ENCODE results near the gene PDE1A. TPM values are rescaled to one million over a fixed set of nuclear protein-coding genes. Genes with fewer than 3 reads are reported as not detected.

Gene PDE1A
- total and polyA plus RNA-seq, 2 experiments from 2014 or later, result 1.0 to 4.7 TPM

GRCh38 chr2:182247831-182248230 lies 179.0 kb downstream of the PDE1A start:
- no peak for DNase-seq (ENCODE audit: low spot score)
- H4K20me1 ChIP-seq (ENCODE audit: insufficient read depth, poor library complexity, severe bottlenecking), result no peaks in the 10 kb centered on the region
- H2AFZ ChIP-seq, result no peak overlapping the region
- no peaks in the 10 kb centered on the region for H3K27me3 ChIP-seq
- TF ChIP-seq EZH2 (IDR thresholded peaks at IDR 0.05; ENCODE audit: borderline replicate concordance), result no peak
- TF ChIP-seq CTCF (IDR thresholded peaks at IDR 0.05; ENCODE audit: poor library complexity), result no peak
- no peak for TF ChIP-seq EZH2phosphoT487 (IDR thresholded peaks at IDR 0.05; ENCODE audit: low read depth, severe bottlenecking, unreplicated experiment)
- no peak overlapping the region for H3K4me2 ChIP-seq
- H3K36me3 ChIP-seq (replicated peaks; ENCODE audit: insufficient read depth, low read depth), result no peaks in the 10 kb centered on the region
- H3K4me1 ChIP-seq (ENCODE audit: insufficient read depth), result no peaks in the 10 kb centered on the region
- no peak overlapping the region for H3K27ac ChIP-seq
- no peaks in the 10 kb centered on the region for H3K9me3 ChIP-seq (ENCODE audit: low read depth)
- H3K4me3 ChIP-seq, result no peak overlapping the region
- 83% methylated on average over 1 of the region's 1 CpG for WGBS (ENCODE audit: low lambda C conversion rate, missing lambda C conversion rate)
- no peaks in the 10 kb centered on the region for H3K9me2 ChIP-seq (replicated peaks; ENCODE audit: insufficient read depth)
- no peaks in the 10 kb centered on the region for H3K79me2 ChIP-seq

GRCh38 chr2:182245963-182246362 lies 180.9 kb downstream of the PDE1A start:
- Histone ChIP-seq H3K27ac (no peak overlapping the region), H3K4me1 (ENCODE audit: insufficient read depth) (no peaks in the 10 kb centered on the region), H4K20me1 (ENCODE audit: insufficient read depth, poor library complexity, severe bottlenecking) (no peaks in the 10 kb centered on the region), H2AFZ (no peak overlapping the region), H3K36me3 (replicated peaks; ENCODE audit: insufficient read depth, low read depth) (no peaks in the 10 kb centered on the region), H3K9me2 (replicated peaks; ENCODE audit: insufficient read depth) (no peaks in the 10 kb centered on the region), H3K4me2 (no peak overlapping the region), H3K4me3 (no peak overlapping the region), H3K27me3 (no peaks in the 10 kb centered on the region), H3K9me3 (ENCODE audit: low read depth) (no peaks in the 10 kb centered on the region), H3K79me2 (no peaks in the 10 kb centered on the region)
- no peak for DNase-seq (ENCODE audit: low spot score)
- TF ChIP-seq CTCF (IDR thresholded peaks at IDR 0.05; ENCODE audit: poor library complexity) (no peak), EZH2 (IDR thresholded peaks at IDR 0.05; ENCODE audit: borderline replicate concordance) (no peak), EZH2phosphoT487 (IDR thresholded peaks at IDR 0.05; ENCODE audit: low read depth, severe bottlenecking, unreplicated experiment) (no peak)

- Histone ChIP-seq H3K27ac (no peak overlapping the region), H3K4me1 (ENCODE audit: insufficient read depth) (no peaks in the 10 kb centered on the region), H3K9me2 (replicated peaks; ENCODE audit: insufficient read depth) (no peaks in the 10 kb centered on the region), H3K4me2 (no peak overlapping the region), H3K36me3 (replicated peaks; ENCODE audit: insufficient read depth, low read depth) (no peaks in the 10 kb centered on the region), H2AFZ (no peak overlapping the region), H3K27me3 (no peaks in the 10 kb centered on the region), H3K4me3 (no peak overlapping the region), H3K79me2 (no peaks in the 10 kb centered on the region), H3K9me3 (ENCODE audit: low read depth) (no peaks in the 10 kb centered on the region), H4K20me1 (ENCODE audit: insufficient read depth, poor library complexity, severe bottlenecking) (no peaks in the 10 kb centered on the region)
- DNase-seq (ENCODE audit: low spot score), result no peak
- no peak for TF ChIP-seq EZH2phosphoT487 (IDR thresholded peaks at IDR 0.05; ENCODE audit: low read depth, severe bottlenecking, unreplicated experiment)
- no peak for TF ChIP-seq CTCF (IDR thresholded peaks at IDR 0.05; ENCODE audit: poor library complexity)
- no peak for TF ChIP-seq EZH2 (IDR thresholded peaks at IDR 0.05; ENCODE audit: borderline replicate concordance)
- 70% methylated on average over 4 of the region's 5 CpGs for WGBS (ENCODE audit: low lambda C conversion rate, missing lambda C conversion rate)
Observed at GRCh38 chr2:182242609-182243008, 184.2 kb downstream of the PDE1A start.

- Histone ChIP-seq H3K4me3 (no peak overlapping the region), H3K27ac (no peak overlapping the region), H3K79me2 (no peaks in the 10 kb centered on the region), H3K9me2 (replicated peaks; ENCODE audit: insufficient read depth) (no peaks in the 10 kb centered on the region), H3K4me1 (ENCODE audit: insufficient read depth) (no peaks in the 10 kb centered on the region), H3K36me3 (replicated peaks; ENCODE audit: insufficient read depth, low read depth) (no peaks in the 10 kb centered on the region), H2AFZ (no peak overlapping the region), H3K27me3 (no peaks in the 10 kb centered on the region), H4K20me1 (ENCODE audit: insufficient read depth, poor library complexity, severe bottlenecking) (no peaks in the 10 kb centered on the region), H3K9me3 (ENCODE audit: low read depth) (no peaks in the 10 kb centered on the region), H3K4me2 (no peak overlapping the region)
- WGBS (ENCODE audit: low lambda C conversion rate, missing lambda C conversion rate), result 92% methylated on average over 1 of the region's 1 CpG
- TF ChIP-seq EZH2phosphoT487 (IDR thresholded peaks at IDR 0.05; ENCODE audit: low read depth, severe bottlenecking, unreplicated experiment), result no peak
- no peak for TF ChIP-seq EZH2 (IDR thresholded peaks at IDR 0.05; ENCODE audit: borderline replicate concordance)
- TF ChIP-seq CTCF (IDR thresholded peaks at IDR 0.05; ENCODE audit: poor library complexity), result no peak
- no peak for DNase-seq (ENCODE audit: low spot score)
Observed at GRCh38 chr2:182241936-182242335, 184.9 kb downstream of the PDE1A start.
